GM06990 (cell line): Measurements from ENCODE around the gene GPR135.

ENCODE experiments used
- DNase-seq: peaks from one replicate; pipeline ENCODE4 v3.0.0-alpha.2; 2011; ENCODE audit not compliant: insufficient read length; ENCODE audit errors: extremely low read depth
- H3K27me3 ChIP-seq: replicated peaks from 2 replicates; pipeline ENCODE4 v1.6.0; 2011; ENCODE audit warnings: low read length; ENCODE audit not compliant: control insufficient read depth, insufficient read depth
- H3K36me3 ChIP-seq: 2 replicates; pipeline ENCODE4 v1.5.1; 2011; ENCODE audit warnings: low read length; ENCODE audit not compliant: control insufficient read depth, insufficient read depth
- H3K4me3 ChIP-seq: replicated peaks from 2 replicates; pipeline ENCODE4 v1.5.1; 2011; ENCODE audit warnings: low read depth, mild to moderate bottlenecking, control low read depth, low read length
- CTCF ChIP-seq: IDR thresholded peaks from 2 replicates; pipeline ENCODE4 v1.5.1; 2011; ENCODE audit warnings: low read length, control low read depth, mild to moderate bottlenecking, inconsistent platforms; ENCODE audit not compliant: insufficient read depth, poor library complexity, severe bottlenecking

The GPR135 gene

GRCh38 chr14:59464486-59465315 lies 479 bp downstream of the GPR135 start:
- Histone ChIP-seq H3K27me3 (no peaks in the 10 kb centered on the region), H3K4me3 (peak overlapping the region; percentile 58), H3K36me3 (no peaks in the 10 kb centered on the region)
- peak; percentile 66 for DNase-seq
- no peak for TF ChIP-seq CTCF

- no peak for TF ChIP-seq CTCF
- peak; percentile 63 for DNase-seq
- Histone ChIP-seq H3K36me3 (no peaks in the 10 kb centered on the region), H3K27me3 (no peaks in the 10 kb centered on the region), H3K4me3 (peak overlapping the region; percentile 58)
Observed at GRCh38 chr14:59463787-59464485, 1.2 kb downstream of the GPR135 start.

- no peak for TF ChIP-seq CTCF
- H3K36me3 ChIP-seq = no peaks in the 10 kb centered on the region
- H3K27me3 ChIP-seq = no peaks in the 10 kb centered on the region
- DNase-seq = no peak
- no peak overlapping the region for H3K4me3 ChIP-seq
Observed at GRCh38 chr14:59461891-59462290, 3.3 kb downstream of the GPR135 start.

GRCh38 chr14:59460378-59460777 lies 4.8 kb downstream of the GPR135 start:
- TF ChIP-seq CTCF = no peak
- H3K4me3 ChIP-seq = no peak overlapping the region
- H3K27me3 ChIP-seq = no peaks in the 10 kb centered on the region
- no peaks in the 10 kb centered on the region for H3K36me3 ChIP-seq
- no peak for DNase-seq

- no peak for TF ChIP-seq CTCF
- Histone ChIP-seq H3K36me3 (no peaks in the 10 kb centered on the region), H3K4me3 (no peak overlapping the region), H3K27me3 (no peaks in the 10 kb centered on the region)
- DNase-seq = no peak
Observed at GRCh38 chr14:59458486-59458885, 6.7 kb downstream of the GPR135 start.
